Stimulated activated CD4-positive, alpha-beta T cell treated with anti-CD3 and anti-CD28 coated beads, Interleukin-2, amount 100 ng/mL, for 48 hours (primary cell): ENCODE results near the gene CST11.

Source experiments
- DNase-seq, 2 donors: peaks; one replicate each; pipeline ENCODE4 v3.0.0-alpha.2; 2020

The CST11 gene

DNA sequence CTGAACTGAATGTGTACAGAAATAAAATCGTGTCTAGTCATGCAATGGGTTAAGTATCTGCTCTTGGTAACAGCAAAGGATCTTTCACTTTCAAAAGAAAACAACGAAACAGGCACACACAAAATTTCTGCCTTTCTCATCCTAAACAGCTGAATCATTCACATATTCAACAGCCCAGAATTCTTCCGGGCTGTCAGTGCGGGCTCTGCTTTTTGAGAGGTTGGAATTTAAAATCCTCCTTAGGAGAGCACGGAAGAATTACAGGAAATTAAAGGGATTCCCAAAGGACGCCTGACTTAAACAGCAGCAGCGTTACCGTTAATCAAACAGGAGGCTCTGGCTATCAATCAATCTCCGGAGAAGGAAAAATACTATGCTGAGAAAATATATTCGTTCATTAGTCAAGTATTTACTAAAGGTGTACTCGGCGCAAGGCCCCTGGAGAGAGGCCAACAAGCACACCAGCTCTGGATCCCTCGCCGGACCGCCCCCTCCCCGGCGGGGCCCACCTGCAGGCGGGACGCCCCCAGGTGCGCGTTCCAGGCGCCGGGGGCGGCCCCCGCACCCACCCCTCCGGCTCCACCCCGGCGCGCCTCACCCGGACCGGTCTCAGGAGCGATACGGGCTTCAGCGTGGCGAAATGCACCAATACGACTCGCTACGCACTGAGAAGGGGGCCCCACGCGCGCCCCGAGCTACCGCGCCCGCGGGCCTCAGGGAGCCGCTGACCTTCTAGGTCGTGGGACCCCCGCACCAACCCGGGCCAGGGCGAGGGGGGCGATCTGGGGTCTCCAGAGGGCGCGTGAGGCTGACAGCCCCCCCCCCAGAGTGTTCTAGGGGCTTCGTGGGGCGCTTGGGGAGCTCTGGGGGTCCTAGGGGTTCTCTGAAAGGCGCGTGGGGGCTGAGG is 32.4 kb downstream of the CST11 start:
- peak; percentile 34 to 35 for DNase-seq

DNA sequence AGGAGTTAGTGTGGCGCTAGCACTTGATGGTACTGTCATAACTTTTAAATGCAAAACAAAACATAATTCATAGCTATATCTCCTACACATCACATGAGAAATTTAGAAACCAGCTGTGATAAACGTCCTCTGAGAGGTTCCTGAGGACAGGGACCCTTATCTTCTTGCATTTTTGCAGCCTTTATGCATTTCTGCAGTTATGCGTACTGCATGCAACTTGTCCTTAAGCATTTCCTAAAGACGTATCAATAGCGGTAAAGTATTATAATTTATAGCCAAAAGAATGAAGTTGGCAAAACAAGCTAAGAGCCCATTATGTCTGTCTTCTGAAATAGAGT is 33.0 kb downstream of the CST11 start:
- DNase-seq, result no peak

GRCh38 chr20:23417861-23418260 is 34.8 kb downstream of the CST11 start:
- no peak for DNase-seq

DNA sequence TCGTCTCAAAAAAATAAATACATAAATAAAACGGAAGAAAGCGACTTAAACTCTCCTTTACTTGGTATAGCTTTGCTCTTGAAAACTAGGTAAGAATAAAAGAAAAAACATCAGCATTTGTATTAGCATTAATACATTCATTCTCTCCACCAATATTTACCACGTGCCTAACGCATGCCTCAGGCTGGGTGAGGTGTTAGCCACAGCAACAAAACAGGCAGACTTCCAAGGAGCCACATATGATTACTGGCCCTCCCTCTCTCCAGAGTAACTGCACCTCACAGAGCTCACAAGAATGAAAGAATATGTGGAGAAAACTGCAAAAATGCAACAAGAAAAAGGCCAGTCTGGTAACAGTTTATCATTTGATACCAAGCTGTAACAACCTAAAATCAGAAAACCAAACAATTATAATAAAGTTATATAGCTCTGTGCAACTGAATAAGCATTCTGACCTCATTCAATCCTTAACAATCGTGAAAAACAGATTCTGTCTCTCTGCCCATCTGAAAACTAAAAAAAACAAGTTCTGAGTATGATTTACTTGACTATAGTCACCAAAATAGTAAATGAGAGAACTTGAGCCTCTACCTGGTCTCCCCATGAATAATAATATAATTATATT is 36.6 kb downstream of the CST11 start:
- no peak for DNase-seq

DNA sequence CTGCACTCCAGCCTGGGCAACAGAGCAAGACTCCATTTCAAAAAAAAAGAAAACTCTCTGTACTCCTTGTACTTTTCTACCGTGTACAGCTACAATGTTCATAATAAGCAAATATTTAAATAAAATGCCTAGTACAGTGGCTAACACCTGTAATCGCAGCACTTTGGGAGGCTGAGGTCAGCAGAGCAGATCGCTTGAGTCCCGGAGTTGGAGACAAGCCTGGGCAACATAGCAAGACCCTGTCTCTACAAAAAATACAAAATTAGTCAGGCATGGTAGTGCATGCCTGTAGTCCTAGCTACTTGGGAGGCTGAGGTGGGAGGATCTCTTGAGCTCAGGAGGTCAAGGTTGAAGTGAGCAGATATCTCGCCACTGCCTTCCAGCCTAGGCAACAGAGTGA is 37.1 kb downstream of the CST11 start:
- no peak for DNase-seq

DNA sequence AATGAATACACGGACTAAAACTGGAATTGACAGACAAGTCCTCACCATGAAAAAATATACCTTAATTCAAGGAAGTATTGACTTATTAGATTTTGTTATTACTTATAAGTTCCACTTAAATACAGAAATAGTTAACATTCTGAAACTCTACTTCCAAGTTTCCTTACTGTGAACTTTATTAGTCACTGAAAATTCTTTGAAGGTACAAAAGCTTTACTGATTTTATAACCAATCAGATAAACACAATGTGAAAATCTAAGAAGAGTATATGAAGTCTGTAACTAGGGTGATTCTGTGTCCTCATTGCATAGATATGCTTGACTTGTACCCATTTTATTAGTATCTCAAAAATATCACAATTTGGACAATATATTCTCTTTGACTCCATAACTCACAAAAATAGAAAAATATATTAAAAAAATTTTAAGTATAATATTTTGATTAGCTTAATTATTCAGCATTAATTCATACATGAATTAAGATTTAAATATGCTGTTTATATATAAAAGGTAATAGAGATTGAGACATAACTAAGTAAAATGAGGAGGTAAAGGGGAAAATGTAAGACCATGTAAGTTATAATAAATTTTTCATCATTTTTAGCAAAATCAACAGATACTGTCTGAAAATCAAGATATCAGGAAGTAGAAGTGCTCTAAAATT is 38.0 kb downstream of the CST11 start:
- DNase-seq, result no peak

DNA sequence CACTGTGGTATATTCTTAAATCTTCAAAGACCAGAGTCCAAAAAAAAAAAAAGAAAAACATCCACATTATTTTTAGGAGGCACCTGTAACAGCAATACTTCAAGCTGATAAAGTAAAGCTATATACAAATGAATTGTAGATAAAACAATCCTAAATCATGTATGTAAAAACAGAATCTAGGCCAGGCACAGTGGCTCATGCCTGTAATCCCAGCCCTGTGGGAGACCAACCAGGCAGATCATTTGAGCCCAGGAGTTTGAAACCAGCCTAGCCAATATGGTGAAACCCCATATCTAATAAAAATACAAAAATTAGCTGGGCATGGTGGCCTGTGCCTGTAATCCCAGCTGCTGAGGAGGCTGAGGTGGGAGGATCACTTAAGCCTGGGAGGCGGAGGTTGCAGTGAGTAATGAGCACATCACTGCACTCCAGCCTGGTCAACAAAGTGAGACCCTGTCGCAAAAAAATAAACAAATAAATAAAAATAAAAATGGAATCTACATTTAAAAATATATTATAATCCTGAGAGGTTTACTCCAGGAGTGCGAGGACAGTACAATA is 38.7 kb downstream of the CST11 start:
- DNase-seq, result no peak

DNA sequence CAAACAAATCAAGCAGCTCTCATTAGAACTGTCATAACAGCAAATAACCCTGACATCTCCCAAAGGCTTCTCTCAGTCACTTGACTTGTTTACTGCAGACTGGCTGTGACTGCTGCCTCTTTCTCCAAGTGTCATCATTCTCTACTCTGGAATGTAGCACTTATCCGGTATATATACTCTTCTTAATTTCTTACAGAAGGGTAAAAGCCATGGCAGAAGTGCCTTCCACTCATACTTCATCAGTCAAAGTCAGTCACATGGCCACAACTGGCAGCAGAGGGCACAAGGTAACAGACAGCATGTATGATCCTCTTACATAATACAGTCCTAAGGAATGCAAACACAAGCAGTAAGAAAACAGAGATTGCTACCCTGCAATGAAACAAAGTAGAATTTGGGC is 40.6 kb downstream of the CST11 start:
- no peak for DNase-seq

GRCh38 chr20:23410916-23411695 is 41.6 kb downstream of the CST11 start:
- DNase-seq, result no peak

GRCh38 chr20:23409800-23410199 is 42.9 kb downstream of the CST11 start:
- DNase-seq, result no peak

DNA sequence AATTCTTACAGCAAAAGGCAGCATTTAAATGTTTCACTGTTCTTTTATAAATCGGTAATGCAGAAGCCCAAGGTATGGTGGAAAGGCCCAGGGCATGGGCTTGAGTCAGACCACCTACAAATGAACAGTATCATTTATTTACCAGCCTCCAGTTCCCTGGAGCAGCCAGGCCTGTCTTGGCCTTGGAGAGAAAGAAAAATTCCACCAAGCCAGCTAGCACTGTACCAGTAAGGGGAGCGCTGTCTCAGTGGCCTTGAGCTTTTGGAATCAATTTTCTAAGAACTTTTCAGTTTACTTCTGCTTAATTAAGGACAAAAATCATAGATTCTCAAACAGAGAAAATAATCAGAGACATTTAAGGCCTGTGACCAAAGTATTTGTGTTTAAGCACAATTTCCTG is 43.7 kb downstream of the CST11 start:
- DNase-seq, result no peak

- DNase-seq, result no peak
Measured at GRCh38 chr20:23407781-23408464, 44.8 kb downstream of the CST11 start.

DNA sequence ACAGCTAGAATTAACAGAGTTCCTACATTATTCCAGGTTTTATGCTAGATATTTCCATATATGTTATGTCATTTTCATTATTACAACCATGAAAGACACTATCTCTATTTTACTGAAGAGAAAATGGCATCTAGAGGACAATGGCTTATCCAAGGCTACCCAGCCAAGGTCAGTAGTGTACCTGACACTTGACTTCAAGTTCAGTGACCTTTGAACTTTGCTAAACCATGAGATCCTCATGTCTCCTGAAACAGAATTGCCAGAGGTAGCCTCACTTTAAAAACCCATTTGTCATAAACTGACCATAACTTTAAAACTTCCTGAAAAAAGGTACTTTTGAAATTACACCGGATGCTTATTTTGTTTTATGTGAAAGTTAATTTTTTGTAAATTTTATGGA is 45.8 kb downstream of the CST11 start:
- DNase-seq, result no peak

- DNase-seq, result no peak
Measured at GRCh38 chr20:23404196-23404595, 48.5 kb downstream of the CST11 start.

GRCh38 chr20:23403751-23404150 is 48.9 kb downstream of the CST11 start:
- DNase-seq, result no peak

DNA sequence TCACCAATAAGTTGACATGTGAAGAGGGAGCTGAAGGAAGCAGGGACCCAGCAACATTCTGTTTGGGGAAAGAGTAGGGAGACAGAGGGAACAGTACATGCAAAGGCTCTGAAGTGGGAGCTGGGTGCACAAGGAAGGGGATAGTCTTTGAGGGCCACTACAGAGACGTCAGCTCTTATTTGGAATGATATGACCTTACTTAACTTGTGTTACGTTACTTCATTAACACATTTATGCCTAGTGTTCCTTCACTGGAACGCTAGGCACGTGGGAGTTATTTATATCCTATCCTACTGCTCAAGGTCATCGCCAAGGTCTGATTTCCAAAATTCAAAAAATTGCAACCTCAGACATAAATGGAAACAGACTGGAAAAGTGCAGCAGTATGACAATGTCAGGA is 51.6 kb downstream of the CST11 start:
- no peak for DNase-seq
